Naive thymus-derived CD4-positive, alpha-beta T cell (primary cell): ENCODE measurements around the gene TMEM100. TPM values are rescaled to one million over a fixed set of nuclear protein-coding genes. Genes with fewer than 3 reads are reported as not detected.

Experiments
- ATAC-seq: fragments of 150-1000 bp; cut with Tn5 transposase; 2 replicates; pipeline ENCODE4 v1.10.0; 2021; ENCODE audit warnings: mild to moderate bottlenecking, moderate library complexity
- CTCF ChIA-PET: fragments of 350-600 bp; sonication (Branson Sonifier 250); formaldehyde crosslinking; loops from one replicate; lab custom pipeline; 2021; ENCODE audit warnings: antibody characterized with exemption; lab: Charles Lee
- POLR2A ChIA-PET: fragments of 350-600 bp; sonication (Branson Sonifier 250); formaldehyde crosslinking; loops from one replicate; lab custom pipeline; 2021; ENCODE audit warnings: antibody characterized with exemption, inconsistent platforms; lab: Charles Lee
- DNase-seq, 9 donors: peaks; one replicate each; pipeline versions ENCODE4 v3.0.0 to v3.0.0-alpha.2; 2020 to 2022; ENCODE audit warnings: mixed read lengths in 1 of 9
- H3K27ac ChIP-seq: one replicate; pipeline ENCODE4 v1.7.0; 2013; ENCODE audit warnings: mild to moderate bottlenecking, low read depth, low read length, moderate library complexity
- H3K27me3 ChIP-seq, 2 donors: one replicate each; pipeline ENCODE4 v1.7.0; 2013; ENCODE audit warnings: low read length in 2 of 2, mild to moderate bottlenecking in 2 of 2, moderate library complexity in 2 of 2; ENCODE audit not compliant: control insufficient read depth in 2 of 2, insufficient read depth in 2 of 2
- H3K36me3 ChIP-seq, 3 experiments: 1 replicate in 2 of 3; 2 replicates in 1 of 3; pipeline ENCODE4 v1.7.0; 2013; ENCODE audit warnings: low read length in 3 of 3, mild to moderate bottlenecking in 3 of 3, moderate library complexity in 1 of 3; ENCODE audit not compliant: insufficient read depth in 3 of 3, control insufficient read depth in 2 of 3
- H3K4me1 ChIP-seq, 2 donors: one replicate each; pipeline ENCODE4 v1.7.0; 2013; ENCODE audit warnings: low read length in 2 of 2, mild to moderate bottlenecking in 2 of 2, moderate library complexity in 1 of 2; ENCODE audit not compliant: control insufficient read depth in 2 of 2, insufficient read depth in 2 of 2
- H3K4me3 ChIP-seq: 2 replicates; pipeline ENCODE4 v1.7.0; 2013; ENCODE audit warnings: mild to moderate bottlenecking, low read length
- H3K9me3 ChIP-seq, 3 experiments: 1 replicate in 2 of 3; 2 replicates in 1 of 3; pipeline ENCODE4 v1.7.0; 2013; ENCODE audit warnings: low read length in 3 of 3; ENCODE audit not compliant: control insufficient read depth in 2 of 3
- H3K27ac Mint-ChIP-seq, 9 donors: one replicate each; pipeline ENCODE4 v1.8.0; 2020 to 2022; ENCODE audit warnings: mixed read lengths in 9 of 9, mild to moderate bottlenecking in 8 of 9, moderate library complexity in 5 of 9, inconsistent platforms in 2 of 9
- H3K27me3 Mint-ChIP-seq, 5 donors: one replicate each; pipeline ENCODE4 v1.8.0; 2021 to 2022; ENCODE audit warnings: mixed read lengths in 5 of 5, mild to moderate bottlenecking in 1 of 5
- H3K36me3 Mint-ChIP-seq, 5 donors: one replicate each; pipeline ENCODE4 v1.8.0; 2020 to 2022; ENCODE audit warnings: mixed read lengths in 5 of 5, mild to moderate bottlenecking in 3 of 5, inconsistent platforms in 1 of 5
- H3K4me1 Mint-ChIP-seq, 7 donors: one replicate each; pipeline ENCODE4 v1.8.0; 2020 to 2022; ENCODE audit warnings: mixed read lengths in 7 of 7, mild to moderate bottlenecking in 3 of 7, inconsistent platforms in 1 of 7
- H3K4me3 Mint-ChIP-seq, 10 donors: one replicate each; pipeline ENCODE4 v1.8.0; 2020 to 2022; ENCODE audit warnings: mild to moderate bottlenecking in 10 of 10, mixed read lengths in 10 of 10, moderate library complexity in 6 of 10, inconsistent platforms in 2 of 10
- H3K9me3 Mint-ChIP-seq, 11 donors: one replicate each; pipeline ENCODE4 v1.8.0; 2020 to 2022; ENCODE audit warnings: mixed read lengths in 11 of 11, mild to moderate bottlenecking in 4 of 11, inconsistent platforms in 1 of 11, moderate library complexity in 1 of 11
- intact Hi-C, 2 donors: fragments of 100-400 bp; cut with micrococcal nuclease; formaldehyde crosslinking; loops; one replicate each; pipeline ENCODE4 v1.15.1; 2023
- polyA plus RNA-seq, 2 donors: library from polyadenylated mRNA; unstranded; fragments of 300-500 nt; fragmentation: Illumina TruSeq; gene quantifications; one replicate each; pipeline ENCODE4 v1.2.3, GENCODE V29; 2021
- total RNA-seq, 6 experiments: library from RNA in 5 of 6; stranded (reverse) in 5 of 6; gene quantifications; 1 replicate in 5 of 6; 2 replicates in 1 of 6; pipeline ENCODE4 v1.2.3 and lab custom pipeline; 2021 to 2026

TMEM100 gene
- total and polyA plus RNA-seq, 7 experiments from 2014 or later, result not detected

DNA sequence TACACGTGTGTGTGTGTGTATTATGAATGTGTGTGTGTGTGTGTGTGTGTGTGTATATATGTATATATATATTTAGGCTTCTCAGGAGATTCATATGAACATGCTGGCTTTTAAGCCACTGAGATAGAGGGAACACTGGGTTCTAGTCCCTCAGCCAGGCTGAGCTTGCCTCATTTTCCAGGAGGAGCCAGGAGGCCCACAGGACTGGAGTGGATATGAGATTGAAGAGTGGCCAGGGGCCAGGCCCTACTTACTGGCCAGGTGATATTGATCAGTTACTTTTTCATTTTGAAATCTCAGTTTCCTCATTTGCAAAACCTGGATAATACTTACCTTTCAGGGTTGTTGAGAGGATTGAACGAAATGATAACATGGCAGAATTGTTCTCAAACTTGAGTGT is 34.0 kb upstream of the TMEM100 start:
- Mint-ChIP-seq H3K9me3 (no peaks in the 10 kb centered on the region), H3K4me3 (no peak overlapping the region), H3K4me1 (peaks cover 4 to 13% (median 7%) of the 10 kb centered on the region in 7 donors), H3K27ac (no peak overlapping the region), H3K27me3 (no peaks in the 10 kb centered on the region), H3K36me3 (peaks cover 0 to 8% (median 0%) of the 10 kb centered on the region in 5 donors)
- H3K36me3 ChIP-seq, result no peaks in the 10 kb centered on the region
- no peaks in the 10 kb centered on the region for H3K9me3 ChIP-seq
- no peak for DNase-seq
- peaks cover 0 to 3% of the 10 kb centered on the region in 2 donors for H3K4me1 ChIP-seq
- no peak overlapping the region for H3K4me3 ChIP-seq
- intact Hi-C loops, result loop anchor here in 1 of 2 donors (10.0 kb wide), 1 partner anchor 492 kb away; the partner anchor contains the start of gene HLF
- ChIA-PET POLR2A (no interaction called here), CTCF (no interaction called here)
- no peaks in the 10 kb centered on the region for H3K27me3 ChIP-seq
- ATAC-seq, result no peak
- no peak overlapping the region for H3K27ac ChIP-seq

DNA sequence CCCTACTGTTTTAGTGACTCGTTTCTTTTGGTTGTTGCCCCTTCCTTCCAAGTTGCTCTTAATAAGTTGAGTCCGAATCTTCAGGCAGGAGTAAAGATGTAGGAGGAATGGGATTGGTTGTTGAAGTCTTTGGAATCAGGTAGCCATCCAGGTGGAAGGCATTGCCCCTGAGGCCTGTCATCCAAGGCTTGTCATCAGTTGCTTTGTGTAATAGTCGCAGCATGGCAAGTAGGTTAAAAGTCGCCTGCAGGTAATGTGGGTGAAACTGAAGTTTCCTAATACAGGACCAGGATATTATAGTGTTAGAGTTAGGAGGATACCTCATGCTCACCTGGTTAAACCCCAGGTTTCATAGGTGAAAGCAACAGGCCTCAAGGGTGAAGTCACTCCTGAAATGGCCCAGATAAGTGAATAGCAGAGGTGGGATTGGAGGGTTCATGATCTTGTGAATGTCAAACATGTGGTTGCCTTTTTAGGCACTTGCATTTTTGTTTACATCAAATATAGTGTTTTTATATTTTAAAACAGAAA is 29.1 kb upstream of the TMEM100 start:
- Mint-ChIP-seq H3K4me1 (peaks cover 7 to 26% (median 19%) of the 10 kb centered on the region in 7 donors), H3K27me3 (peaks cover 12 to 31% (median 14%) of the 10 kb centered on the region in 5 donors), H3K9me3 (no peaks in the 10 kb centered on the region), H3K36me3 (peaks cover 0 to 8% (median 0%) of the 10 kb centered on the region in 5 donors), H3K4me3 (peak overlapping the region; percentile 72 to 90 (median 86)), H3K27ac (peak overlapping the region; percentile 11 to 89 (median 39))
- Histone ChIP-seq H3K9me3 (no peaks in the 10 kb centered on the region), H3K27me3 (no peaks in the 10 kb centered on the region), H3K27ac (peak overlapping the region; percentile 52), H3K4me1 (peaks cover 0 to 5% of the 10 kb centered on the region in 2 donors), H3K4me3 (peak overlapping the region; percentile 71), H3K36me3 (peaks cover 0 to 5% (median 0%) of the 10 kb centered on the region in 3 experiments)
- CTCF ChIA-PET, result no interaction called here
- intact Hi-C loops, result loop anchor here (1.0 to 10.0 kb wide), 4 partner anchors 329 to 1081 kb away; partner anchors contain the start of genes C17orf67 (in 1 of the 2), COX11 (in 1 of the 2), DGKE (in 1 of the 2) and HLF (in 1 of the 2)
- no peak for ATAC-seq
- DNase-seq, result peak in 1 of 9 donors; percentile 2
- POLR2A ChIA-PET, result no interaction called here

DNA sequence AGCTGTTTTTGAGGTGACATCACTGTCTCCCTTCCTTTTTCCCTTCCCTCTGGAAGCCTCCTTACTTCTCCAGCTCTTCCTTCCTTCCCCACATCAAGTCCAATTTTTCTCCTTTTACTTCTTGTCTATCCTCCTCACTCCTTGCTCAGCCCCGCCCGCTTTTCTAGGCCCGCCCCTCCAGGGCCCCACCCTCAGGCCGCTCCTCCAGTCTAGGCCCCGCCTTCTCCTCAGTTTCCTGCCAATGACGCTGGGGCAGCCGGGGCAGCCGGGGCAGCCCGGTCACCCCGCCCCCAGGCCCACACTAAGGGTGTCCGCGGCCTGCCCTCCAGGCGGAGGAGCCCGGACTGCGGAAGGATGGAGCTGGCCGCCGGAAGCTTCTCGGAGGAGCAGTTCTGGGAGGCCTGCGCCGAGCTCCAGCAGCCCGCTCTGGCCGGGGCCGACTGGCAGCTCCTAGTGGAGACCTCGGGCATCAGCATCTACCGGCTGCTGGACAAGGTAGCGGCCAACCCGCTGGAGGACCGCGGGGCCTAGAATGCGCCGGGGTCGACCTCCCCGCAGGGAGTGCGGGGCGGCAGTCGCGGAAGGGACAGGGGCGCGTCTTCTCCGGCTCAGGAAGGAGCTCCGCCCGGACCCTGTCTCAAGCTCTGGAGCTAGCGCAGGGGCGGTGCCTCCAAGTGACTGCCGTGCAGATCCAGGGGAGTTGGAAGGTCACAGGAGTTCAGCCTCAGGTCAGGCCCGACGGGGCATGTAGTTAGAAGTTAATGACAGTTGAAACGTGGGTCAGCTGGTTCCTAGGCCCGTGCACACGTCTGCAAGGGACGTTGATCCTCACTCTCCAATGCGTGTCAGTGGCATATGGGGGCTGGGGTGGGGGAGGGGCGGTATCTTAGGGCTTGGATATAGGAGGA is 28.3 kb upstream of the TMEM100 start, which contains the start of gene PCTP:
TSS of gene PCTP (plus strand) at position 302 of the 908 bp plus-strand sequence. CDS start at position 355, 53 bp downstream.
- ATAC-seq (peak; percentile 99), DNase-seq (peak; percentile 61 to 88 (median 76))
- CTCF ChIA-PET, result interaction anchor here (0.6 kb wide), 2 partner anchors 183 to 968 kb away, joined by 3 read pairs; no protein-coding TSS in a partner anchor
- Histone ChIP-seq H3K36me3 (peaks cover 0 to 5% (median 0%) of the 10 kb centered on the region in 3 experiments), H3K4me3 (peak within 1 kb of the TSS; percentile 71), H3K4me1 (peaks cover 0 to 5% of the 10 kb centered on the region in 2 donors), H3K27me3 (no peaks in the 10 kb centered on the region), H3K9me3 (no peaks in the 10 kb centered on the region), H3K27ac (peak within 1 kb of the TSS; percentile 52)
- intact Hi-C loops, result loop anchor here (1.0 to 10.0 kb wide), 5 partner anchors 328 to 1081 kb away; partner anchors contain the start of genes C17orf67 (in 1 of the 2), COX11 (in 1 of the 2), DGKE (in 1 of the 2) and HLF (in 1 of the 2)
- Mint-ChIP-seq H3K4me3 (peak within 1 kb of the TSS; percentile 72 to 90 (median 86)), H3K27me3 (peaks cover 19 to 39% (median 20%) of the 10 kb centered on the region in 5 donors), H3K27ac (peak within 1 kb of the TSS; percentile 11 to 89 (median 60)), H3K9me3 (no peaks in the 10 kb centered on the region), H3K4me1 (peaks cover 7 to 26% (median 19%) of the 10 kb centered on the region in 7 donors), H3K36me3 (peaks cover 0 to 7% (median 0%) of the 10 kb centered on the region in 5 donors)
- POLR2A ChIA-PET, result no interaction called here

DNA sequence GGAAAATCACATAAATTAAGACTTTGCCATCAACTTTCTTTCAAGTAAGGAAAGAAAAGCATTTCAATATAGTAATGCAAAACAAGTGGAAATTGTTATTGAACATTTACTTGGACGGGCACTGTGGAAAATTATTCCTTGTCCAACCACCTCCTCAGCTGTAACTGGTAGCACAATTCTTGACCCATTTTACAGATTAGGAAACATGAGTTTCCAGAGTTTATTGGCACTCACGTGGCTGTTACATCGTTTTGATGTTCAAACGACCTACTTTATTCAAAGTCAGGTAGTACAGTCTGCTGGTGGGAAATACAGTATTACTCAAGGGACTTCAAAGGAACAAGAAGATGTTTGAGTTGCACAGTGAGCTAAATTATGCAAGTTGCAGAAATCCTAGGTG is 27.3 kb upstream of the TMEM100 start:
- H3K9me3 ChIP-seq, result no peaks in the 10 kb centered on the region
- CTCF ChIA-PET, result no interaction called here
- DNase-seq, result no peak
- H3K4me1 Mint-ChIP-seq, result peaks cover 7 to 26% (median 19%) of the 10 kb centered on the region in 7 donors
- POLR2A ChIA-PET, result no interaction called here
- no peaks in the 10 kb centered on the region for H3K27me3 ChIP-seq
- no peaks in the 10 kb centered on the region for H3K9me3 Mint-ChIP-seq
- H3K36me3 Mint-ChIP-seq, result peaks cover 0 to 6% (median 0%) of the 10 kb centered on the region in 5 donors
- ATAC-seq, result no peak
- H3K27ac ChIP-seq, result no peak overlapping the region
- H3K4me3 ChIP-seq, result no peak overlapping the region
- intact Hi-C loops, result loop anchor here (1.0 to 10.0 kb wide), 4 partner anchors 327 to 1082 kb away; partner anchors contain the start of genes C17orf67 (in 1 of the 2), DGKE (in 1 of the 2), HLF (in 1 of the 2) and MMD (in 1 of the 2)
- H3K4me1 ChIP-seq, result peaks cover 0 to 5% of the 10 kb centered on the region in 2 donors
- H3K36me3 ChIP-seq, result peaks cover 0 to 5% (median 0%) of the 10 kb centered on the region in 3 experiments
- peak overlapping the region in 9 of 10 donors; percentile 72 to 89 (median 85) for H3K4me3 Mint-ChIP-seq
- peaks cover 26 to 46% (median 29%) of the 10 kb centered on the region in 5 donors for H3K27me3 Mint-ChIP-seq
- H3K27ac Mint-ChIP-seq, result peak overlapping the region in 1 of 9 donors; percentile 18

DNA sequence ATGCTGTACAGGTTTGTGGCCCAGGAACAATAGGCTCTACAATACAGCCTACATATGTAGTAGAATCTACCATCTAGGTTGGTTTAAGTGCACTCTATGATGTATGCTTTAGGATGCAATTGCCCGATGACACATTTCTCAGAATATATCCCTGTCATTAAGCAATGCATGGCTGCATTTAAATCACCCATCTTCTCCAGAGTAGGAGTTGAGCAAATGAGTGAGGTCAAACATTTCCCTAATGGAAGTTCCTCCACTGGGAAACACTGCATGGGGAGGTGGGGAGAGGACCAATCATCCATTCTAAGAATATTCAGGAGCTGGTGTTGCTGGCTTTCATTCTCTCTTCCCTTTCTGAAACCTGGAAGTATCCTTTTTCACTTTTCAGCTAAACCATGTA is 26.2 kb upstream of the TMEM100 start:
- no peak overlapping the region for H3K27ac ChIP-seq
- intact Hi-C loops, result no loop called here
- CTCF ChIA-PET, result no interaction called here

DNA sequence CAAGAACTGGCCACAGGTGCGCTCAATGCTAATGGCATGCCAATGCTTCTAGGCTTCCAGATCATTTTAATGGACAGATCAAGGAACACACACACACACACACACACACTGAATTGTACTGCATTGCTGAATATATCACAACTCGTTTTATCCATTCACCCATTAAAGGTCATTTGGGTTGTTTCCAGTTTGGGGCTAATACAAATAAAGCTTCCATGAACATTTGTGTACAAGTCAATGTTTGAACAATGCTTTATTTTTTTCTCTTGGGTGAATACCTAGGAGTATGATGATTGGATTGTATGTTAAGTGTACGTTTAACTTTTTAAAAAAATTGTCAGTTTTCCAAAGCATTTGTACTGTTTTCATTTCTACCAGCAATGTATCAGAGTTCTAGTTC is 24.5 kb upstream of the TMEM100 start:
- H3K4me3 Mint-ChIP-seq, result no peak overlapping the region
- Histone ChIP-seq H3K27me3 (no peaks in the 10 kb centered on the region), H3K4me3 (no peak overlapping the region), H3K27ac (no peak overlapping the region), H3K4me1 (peaks cover 0 to 5% of the 10 kb centered on the region in 2 donors), H3K36me3 (peaks cover 0 to 5% (median 0%) of the 10 kb centered on the region in 3 experiments), H3K9me3 (no peaks in the 10 kb centered on the region)
- intact Hi-C loops, result no loop called here
- peaks cover 7 to 18% (median 15%) of the 10 kb centered on the region in 7 donors for H3K4me1 Mint-ChIP-seq
- H3K27me3 Mint-ChIP-seq, result peaks cover 30 to 53% (median 34%) of the 10 kb centered on the region in 5 donors
- no peak for DNase-seq
- ChIA-PET POLR2A (no interaction called here), CTCF (no interaction called here)
- no peaks in the 10 kb centered on the region for H3K36me3 Mint-ChIP-seq
- H3K27ac Mint-ChIP-seq, result no peak overlapping the region
- ATAC-seq, result no peak
- H3K9me3 Mint-ChIP-seq, result no peaks in the 10 kb centered on the region

More for the DNA sequence above, 26.2 kb upstream of the TMEM100 start:
- no peak for DNase-seq
- H3K4me1 ChIP-seq, result peaks cover 0 to 5% of the 10 kb centered on the region in 2 donors
- Mint-ChIP-seq H3K4me3 (no peak overlapping the region), H3K4me1 (peaks cover 7 to 26% (median 19%) of the 10 kb centered on the region in 7 donors), H3K36me3 (peaks cover 0 to 5% (median 0%) of the 10 kb centered on the region in 5 donors), H3K27ac (no peak overlapping the region), H3K9me3 (no peaks in the 10 kb centered on the region), H3K27me3 (peaks cover 26 to 48% (median 29%) of the 10 kb centered on the region in 5 donors)
- no peak for ATAC-seq
- peaks cover 0 to 5% (median 0%) of the 10 kb centered on the region in 3 experiments for H3K36me3 ChIP-seq
- no peak overlapping the region for H3K4me3 ChIP-seq
- H3K27me3 ChIP-seq, result no peaks in the 10 kb centered on the region
- no peaks in the 10 kb centered on the region for H3K9me3 ChIP-seq
- POLR2A ChIA-PET, result no interaction called here
